ENCODE data around the gene ADAMTS15.

Gene ADAMTS15

GRCh38 chr11:130416906-130417305 lies 31.5 kb upstream of the ADAMTS15 start:
- DNase-seq (no peak), ATAC-seq (no peak)

DNA sequence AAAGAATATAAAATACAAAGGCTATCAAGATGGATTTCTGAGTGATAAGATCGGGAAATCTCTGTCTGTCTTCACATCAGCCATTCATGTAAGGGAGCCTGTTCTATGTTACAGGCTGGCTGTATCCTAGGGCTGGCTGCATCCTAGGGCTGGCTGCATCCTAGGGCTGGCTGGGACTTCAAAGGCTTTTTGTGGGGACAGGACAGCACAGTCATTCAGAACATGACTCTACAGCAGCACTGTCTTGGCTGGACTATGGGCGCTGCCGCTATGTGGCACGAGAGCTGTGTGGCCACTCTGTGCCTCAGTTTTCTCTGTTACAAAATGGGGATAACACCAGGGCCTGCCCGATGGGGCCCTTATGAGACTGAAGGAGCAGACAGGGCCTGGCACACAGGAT lies 30.2 kb upstream of the ADAMTS15 start:
- ATAC-seq: no peak

GRCh38 chr11:130418756-130419155 lies 29.7 kb upstream of the ADAMTS15 start:
- ATAC-seq (no peak), DNase-seq (no peak)

More for the DNA sequence above, 30.2 kb upstream of the ADAMTS15 start:
- no peak for DNase-seq

- no peak for DNase-seq
- ATAC-seq: no peak
These were observed 27.8 kb upstream of the ADAMTS15 start for GRCh38 chr11:130420478-130421198.

- ATAC-seq (no peak), DNase-seq (no peak)
These were observed 27.3 kb upstream of the ADAMTS15 start for GRCh38 chr11:130421199-130421585.

GRCh38 chr11:130421697-130422096 lies 26.7 kb upstream of the ADAMTS15 start:
- no peak for ATAC-seq
- no peak for DNase-seq

- no peak for DNase-seq
These were observed 26.0 kb upstream of the ADAMTS15 start for GRCh38 chr11:130422251-130422995.

GRCh38 chr11:130423541-130424142 lies 24.8 kb upstream of the ADAMTS15 start:
- no peak for ATAC-seq

More at GRCh38 chr11:130422251-130422995, 26.0 kb upstream of the ADAMTS15 start:
- ATAC-seq: no peak

DNA sequence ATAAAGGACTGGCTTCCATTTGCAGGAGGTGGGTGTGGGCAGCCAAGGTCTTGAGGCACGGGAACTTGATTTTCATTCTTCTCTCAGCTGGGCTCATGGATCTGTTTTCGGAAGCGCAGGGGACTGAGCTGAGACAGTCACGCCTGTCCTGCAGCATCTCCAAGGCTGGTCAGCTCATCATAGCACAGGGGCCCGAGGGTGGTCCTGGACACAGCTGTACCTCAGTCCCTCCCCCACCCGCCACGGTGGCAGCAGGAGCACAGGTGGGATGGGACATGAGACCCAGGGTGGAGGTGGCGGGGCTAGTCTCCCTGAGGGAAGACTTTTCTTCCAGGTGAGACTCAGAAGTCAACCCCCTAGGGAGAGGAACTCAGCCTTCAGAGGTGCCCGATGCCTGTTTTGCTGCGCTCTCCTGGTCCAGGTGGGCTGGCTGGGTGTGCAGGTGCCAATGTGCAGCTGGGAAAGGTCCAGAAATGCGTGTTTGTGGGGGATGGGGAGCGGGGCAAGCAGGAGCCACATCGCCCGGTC lies 23.8 kb upstream of the ADAMTS15 start:
- DNase-seq: no peak
- ATAC-seq: no peak

More at GRCh38 chr11:130423541-130424142, 24.8 kb upstream of the ADAMTS15 start:
- no peak for DNase-seq

DNA sequence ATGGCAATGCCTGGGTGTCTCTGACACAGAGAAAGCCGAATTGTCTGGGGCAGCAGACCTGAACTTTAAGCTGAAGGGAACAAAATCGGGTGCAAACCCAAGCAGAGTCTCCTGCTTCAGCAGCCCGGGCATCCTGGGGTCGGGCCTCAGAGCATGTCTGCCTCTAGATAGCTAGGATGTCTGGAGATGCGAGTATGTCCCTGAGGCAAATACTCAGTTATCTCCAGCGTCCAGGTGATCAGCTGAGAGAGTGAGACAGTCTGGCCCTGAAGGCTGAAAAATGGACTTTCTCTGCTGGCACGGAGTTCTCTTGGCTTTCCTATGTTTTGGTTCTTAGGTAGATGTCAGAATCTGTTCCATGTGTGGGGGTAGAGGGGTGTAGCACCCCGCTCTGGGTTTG lies 23.3 kb upstream of the ADAMTS15 start:
- ATAC-seq: no peak
- DNase-seq: no peak

DNA sequence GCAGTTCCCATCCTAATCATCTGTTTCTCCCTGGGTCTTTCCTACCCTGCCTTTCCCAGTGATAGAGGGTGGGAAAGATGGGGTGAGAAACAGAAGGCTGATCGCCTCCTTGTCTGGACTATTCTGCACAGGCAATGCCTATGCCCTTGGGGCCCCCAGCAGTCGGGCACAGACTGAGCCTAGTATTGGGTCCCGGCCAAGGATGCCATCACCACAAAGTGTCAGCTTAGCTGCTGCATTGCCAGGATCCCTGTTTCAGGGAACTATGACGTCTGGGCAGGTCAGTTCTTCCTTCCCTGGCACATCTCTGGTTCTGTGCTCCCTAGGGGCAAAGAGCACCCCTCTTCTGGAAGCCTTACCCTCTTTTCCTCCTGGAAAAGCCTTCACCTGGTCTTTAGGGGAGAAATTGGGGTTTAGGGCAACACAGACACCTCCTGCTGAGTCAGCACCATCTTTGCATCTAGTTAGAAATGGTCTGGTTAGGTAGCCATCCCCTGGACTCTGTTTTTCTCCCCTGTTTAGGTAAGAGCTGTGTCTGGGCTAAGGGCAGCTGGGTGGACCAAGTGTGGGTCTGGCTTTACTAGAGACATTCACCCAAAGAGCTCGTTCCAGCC lies 22.1 kb upstream of the ADAMTS15 start:
- ATAC-seq (no peak), DNase-seq (no peak)

DNA sequence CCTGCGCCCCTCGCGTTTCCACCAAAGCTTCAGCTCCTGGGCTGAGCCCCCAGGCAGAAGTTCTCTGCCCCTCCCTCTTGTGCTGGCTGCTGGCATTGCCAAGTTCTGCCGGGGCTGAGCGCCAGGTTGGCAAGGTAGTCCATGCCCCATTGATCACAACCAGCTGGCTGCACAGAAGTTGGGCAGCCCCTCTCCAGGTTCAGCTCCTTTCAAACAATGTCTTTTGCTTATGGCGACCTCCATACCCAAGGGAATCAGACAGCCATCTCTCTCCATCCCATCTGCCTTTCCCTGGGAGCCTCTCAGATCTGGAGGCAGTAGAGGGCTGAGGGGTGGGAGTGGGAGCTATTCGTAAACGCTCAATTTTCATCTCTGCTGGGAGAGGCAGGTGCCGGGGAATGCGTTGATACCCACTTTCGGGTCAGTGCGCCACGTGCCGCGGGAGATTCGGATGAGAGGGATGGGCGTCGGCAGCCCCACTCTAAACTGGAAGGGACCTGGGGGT lies 21.6 kb upstream of the ADAMTS15 start:
- DNase-seq (no peak), ATAC-seq (no peak)

DNA sequence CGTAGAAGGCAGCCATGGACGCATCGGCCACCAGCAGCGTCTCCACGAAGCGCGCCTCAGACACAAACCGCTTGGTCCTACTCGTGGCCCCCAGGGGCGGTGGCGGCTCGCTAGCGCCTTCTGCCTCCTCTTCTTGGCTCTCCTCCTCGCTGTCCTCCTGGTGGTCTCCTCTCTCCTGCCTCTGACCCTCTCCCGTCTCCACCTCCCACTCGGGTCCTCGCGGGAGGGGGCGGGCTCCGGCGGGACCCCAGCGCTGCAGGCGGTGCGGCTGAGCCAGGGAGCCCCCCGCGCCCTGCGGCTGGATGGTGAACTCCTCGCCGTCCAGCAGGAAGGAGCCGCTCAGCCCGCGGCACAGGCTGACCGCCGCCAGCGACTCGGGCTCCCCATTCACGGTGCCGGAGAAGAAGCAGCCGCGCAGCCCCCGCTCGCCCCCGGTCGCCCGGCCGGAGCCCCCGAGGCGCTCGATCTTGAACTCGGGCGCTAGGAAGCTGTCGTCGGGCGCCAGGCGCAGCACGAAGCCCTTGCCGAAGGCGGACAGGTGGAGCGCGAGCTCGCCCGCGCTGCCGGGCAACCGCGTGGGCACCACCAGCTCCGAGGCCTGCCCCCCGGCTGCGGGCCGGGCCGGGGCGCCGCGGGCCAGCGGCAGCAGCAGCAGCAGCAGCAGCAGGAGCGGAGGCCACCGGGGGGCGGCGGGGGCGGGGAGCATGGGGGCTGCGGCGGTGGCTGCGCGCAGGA lies 20.7 kb upstream of the ADAMTS15 start:
- DNase-seq: no peak
- no peak for ATAC-seq

GRCh38 chr11:130428316-130429119 lies 19.9 kb upstream of the ADAMTS15 start, which contains the start of gene ADAMTS8:
Gene ADAMTS8, minus strand, starts transcription at chr11:130428609. Its CDS starts 323 bp downstream, at chr11:130428286.
- DNase-seq (peak; percentile 18), ATAC-seq (no peak)

GRCh38 chr11:130429120-130429681 lies 19.2 kb upstream of the ADAMTS15 start:
- ATAC-seq: no peak
- DNase-seq: no peak

DNA sequence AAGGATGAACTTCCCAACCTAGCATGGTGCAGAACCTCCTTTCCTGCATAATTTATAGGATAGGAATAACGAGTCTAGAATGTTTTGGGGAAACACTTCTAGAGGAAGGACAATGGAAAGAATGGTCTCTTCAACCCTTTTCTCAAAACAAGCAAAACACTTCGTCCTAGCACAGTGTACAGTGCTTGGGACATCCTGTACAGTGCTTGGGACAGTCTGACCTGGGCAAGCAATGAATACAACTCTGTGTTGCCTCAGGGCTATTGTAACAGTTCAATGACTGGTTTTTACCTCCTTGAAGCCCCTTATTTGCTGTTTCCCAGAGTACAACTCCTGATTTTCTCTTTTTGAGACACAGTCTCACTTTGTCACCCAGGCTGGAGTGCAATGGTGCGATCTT lies 18.5 kb upstream of the ADAMTS15 start:
- ATAC-seq: no peak
- no peak for DNase-seq

- DNase-seq (peak; percentile 75), ATAC-seq (peak; percentile 59)
These were observed 17.1 kb upstream of the ADAMTS15 start for GRCh38 chr11:130431331-130431773.

DNA sequence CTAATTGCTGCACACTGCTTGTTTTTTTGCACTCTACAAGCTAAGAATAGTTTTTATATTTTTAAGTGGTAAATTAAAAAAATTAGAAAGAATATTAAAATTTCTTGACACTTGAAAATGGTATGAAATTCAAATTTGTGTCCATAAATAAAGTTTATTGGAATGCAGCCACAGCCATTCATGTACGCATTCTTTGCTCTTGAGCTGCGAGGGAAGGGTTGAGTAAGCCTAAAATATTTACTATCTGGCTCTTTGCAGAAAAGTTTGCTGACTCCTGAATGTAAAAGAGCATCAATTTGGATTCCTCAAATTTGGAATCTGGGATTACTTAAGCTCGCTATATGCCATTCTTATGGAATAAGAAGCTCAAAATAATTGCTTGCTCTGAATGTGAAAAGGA lies 16.6 kb upstream of the ADAMTS15 start:
- ATAC-seq (no peak), DNase-seq (no peak)

DNA sequence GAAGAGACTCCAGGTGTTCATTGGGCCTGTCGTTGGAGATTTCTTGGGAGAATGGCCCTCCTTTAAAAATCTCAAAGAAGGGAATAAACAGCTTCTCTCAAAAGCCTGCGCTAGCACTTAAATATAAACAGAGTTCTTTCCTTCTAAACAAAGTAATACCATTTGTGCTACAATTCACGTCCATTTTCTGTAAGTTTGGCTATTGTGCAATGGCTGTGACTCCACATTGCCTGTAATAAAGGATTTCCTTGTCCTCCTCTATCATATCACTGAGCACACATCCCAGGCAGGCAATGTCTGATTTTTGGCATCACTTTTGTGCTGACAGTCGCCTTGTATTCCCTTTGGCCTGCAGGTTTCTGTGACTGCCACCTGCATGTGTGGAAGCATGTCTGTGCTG lies 15.1 kb upstream of the ADAMTS15 start:
- no peak for ATAC-seq
- no peak for DNase-seq

Data from stimulated activated naive CD8-positive, alpha-beta T cell treated with anti-CD3 and anti-CD28 coated beads, Interleukin-15, Interleukin-2, amounts not matched to agents 100 U/mL and 50 U/mL, for 24 hours (primary cell).